GM23338 (cell line): ENCODE data around the gene FILIP1. TPM values are rescaled to one million over a fixed set of nuclear protein-coding genes. Genes with fewer than 3 reads are reported as not detected.

Experiments used
- ATAC-seq: fragments of 200-7000 bp; cut with Tn5 transposase; 3 replicates; pipeline ENCODE4 v1.9.1; 2020
- DNase-seq: peaks from one replicate; pipeline ENCODE4 v3.0.0-alpha.2; 2015; ENCODE audit warnings: low spot score
- H2AFZ ChIP-seq: fragments of 200-600 bp; sonication (generic); 2 replicates; pipeline ENCODE4 v1.8.0; 2016; ENCODE audit warnings: antibody characterized with exemption, mild to moderate bottlenecking, moderate library complexity
- H3F3A ChIP-seq: fragments of 200-600 bp; sonication (generic); replicated peaks from 2 replicates; pipeline ENCODE4 v1.8.0; 2017; ENCODE audit warnings: antibody characterized with exemption, mixed run types, low read depth
- H3K27ac ChIP-seq: fragments of 200-600 bp; sonication (generic); 2 replicates; pipeline ENCODE4 v1.6.1; 2016; ENCODE audit warnings: low read depth
- H3K27me3 ChIP-seq: fragments of 200-600 bp; sonication (generic); 2 replicates; pipeline ENCODE4 v1.8.0; 2016; ENCODE audit warnings: mild to moderate bottlenecking, mixed run types, moderate library complexity; ENCODE audit not compliant: insufficient read depth
- H3K36me3 ChIP-seq: fragments of 200-600 bp; sonication (generic); 2 replicates; pipeline ENCODE4 v1.8.0; 2016; ENCODE audit warnings: mild to moderate bottlenecking; ENCODE audit not compliant: insufficient read depth
- H3K4me1 ChIP-seq: fragments of 200-600 bp; sonication (generic); 2 replicates; pipeline ENCODE4 v1.8.0; 2016; ENCODE audit warnings: mild to moderate bottlenecking, moderate library complexity; ENCODE audit not compliant: insufficient read depth
- H3K4me2 ChIP-seq: fragments of 200-600 bp; sonication (generic); 2 replicates; pipeline ENCODE4 v1.7.1; 2017; ENCODE audit warnings: mixed run types
- H3K4me3 ChIP-seq: fragments of 200-600 bp; sonication (generic); 2 replicates; pipeline ENCODE4 v1.6.1; 2016; ENCODE audit warnings: mixed run types
- H3K79me2 ChIP-seq: fragments of 200-600 bp; sonication (generic); replicated peaks from 2 replicates; pipeline ENCODE4 v1.8.0; 2017; ENCODE audit warnings: mild to moderate bottlenecking; ENCODE audit not compliant: insufficient read depth
- H3K9me2 ChIP-seq: fragments of 200-600 bp; sonication (generic); 2 replicates; pipeline ENCODE4 v1.8.0; 2017; ENCODE audit not compliant: insufficient read depth
- H4K20me1 ChIP-seq: fragments of 200-600 bp; sonication (generic); replicated peaks from 2 replicates; pipeline ENCODE4 v1.8.0; 2017; ENCODE audit warnings: mild to moderate bottlenecking; ENCODE audit not compliant: insufficient read depth
- H3K27ac Mint-ChIP-seq: 2 replicates; pipeline ENCODE4 v1.8.0; 2020; ENCODE audit warnings: inconsistent platforms, mild to moderate bottlenecking, moderate library complexity, mixed read lengths
- H3K27me3 Mint-ChIP-seq: 3 replicates; pipeline ENCODE4 v1.8.0; 2022; ENCODE audit warnings: low read depth, mild to moderate bottlenecking, moderate library complexity, mixed read lengths, inconsistent platforms; ENCODE audit not compliant: insufficient read depth, poor library complexity
- H3K36me3 Mint-ChIP-seq: 3 replicates; pipeline ENCODE4 v1.8.0; 2021; ENCODE audit warnings: low read depth, mild to moderate bottlenecking, inconsistent platforms, moderate library complexity, mixed read lengths
- H3K4me1 Mint-ChIP-seq: 3 replicates; pipeline ENCODE4 v1.8.0; 2020; ENCODE audit warnings: mild to moderate bottlenecking, inconsistent platforms, mixed read lengths
- H3K4me3 Mint-ChIP-seq: 3 replicates; pipeline ENCODE4 v1.8.0; 2021; ENCODE audit warnings: moderate library complexity, mild to moderate bottlenecking, inconsistent platforms, mixed read lengths
- H3K9me3 Mint-ChIP-seq: 3 replicates; pipeline ENCODE4 v1.8.0; 2020; ENCODE audit warnings: moderate library complexity, mild to moderate bottlenecking, inconsistent platforms, mixed read lengths
- CREB1 ChIP-seq: fragments of 250-450 bp; sonication (Bioruptor Pico); IDR thresholded peaks from 2 replicates; pipeline ENCODE4 v1.5.0; 2020; ENCODE audit warnings: low read depth, mild to moderate bottlenecking, moderate library complexity
- EZH2 ChIP-seq: fragments of 200-600 bp; sonication (generic); IDR thresholded peaks from one replicate; pipeline ENCODE4 v1.8.0; 2017; ENCODE audit warnings: antibody characterized with exemption, mild to moderate bottlenecking, low read depth; ENCODE audit not compliant: unreplicated experiment
- EZH2phosphoT487 ChIP-seq: fragments of 200-600 bp; sonication (generic); IDR thresholded peaks from one replicate; pipeline ENCODE4 v1.8.1; 2018; ENCODE audit warnings: antibody characterized with exemption; ENCODE audit not compliant: unreplicated experiment
- JUNB ChIP-seq: IDR thresholded peaks from one replicate; pipeline ENCODE4 v1.6.1; 2016; ENCODE audit warnings: antibody characterized with exemption; ENCODE audit not compliant: unreplicated experiment
- NANOG ChIP-seq: IDR thresholded peaks from 2 replicates; pipeline ENCODE4 v1.6.1; 2016; ENCODE audit warnings: antibody characterized with exemption, borderline replicate concordance
- ZNF114 ChIP-seq: fragments of 250-450 bp; sonication (Bioruptor Pico); IDR thresholded peaks from 2 replicates; pipeline ENCODE4 v1.5.0; 2020; ENCODE audit warnings: mild to moderate bottlenecking, moderate library complexity
- ZNF331 ChIP-seq: fragments of 250-450 bp; sonication (Bioruptor Pico); IDR thresholded peaks from 2 replicates; pipeline ENCODE4 v1.5.0; 2020; ENCODE audit warnings: low read depth, mild to moderate bottlenecking, moderate library complexity
- polyA plus RNA-seq: library from polyadenylated mRNA; unstranded; fragments of >200 nt; fragmentation: Nextera tagmentation; extraction: Ambion mirVana; gene quantifications from 2 replicates; pipeline ENCODE4 v1.2.1, GENCODE V29; 2016
- total RNA-seq: library from RNA; depleted of rRNA; stranded (reverse); fragments of >200 nt; shearing (Covaris generic); gene quantifications from 2 replicates; pipeline ENCODE4 v1.2.3, GENCODE V29; 2014
- TF ChIP-seq, protein P1 (sequence below), 2 experiments: fragments of 200-600 bp in 1 of 2; sonication (generic) in 1 of 2; conservative IDR thresholded peaks; 2 replicates each; pipeline versions ENCODE4 v1.5.1 to v1.6.1; 2016 to 2017; ENCODE audit warnings: antibody characterized with exemption in 2 of 2, low read depth in 2 of 2, mild to moderate bottlenecking in 2 of 2, moderate library complexity in 1 of 2
- TF ChIP-seq, protein P2 (sequence below): IDR thresholded peaks from one replicate; pipeline ENCODE4 v1.6.1; 2018; ENCODE audit warnings: antibody characterized with exemption; ENCODE audit not compliant: unreplicated experiment

The FILIP1 gene
- total and polyA plus RNA-seq, 2 experiments from 2014 or later = 3.7 to 6.4 TPM

DNA sequence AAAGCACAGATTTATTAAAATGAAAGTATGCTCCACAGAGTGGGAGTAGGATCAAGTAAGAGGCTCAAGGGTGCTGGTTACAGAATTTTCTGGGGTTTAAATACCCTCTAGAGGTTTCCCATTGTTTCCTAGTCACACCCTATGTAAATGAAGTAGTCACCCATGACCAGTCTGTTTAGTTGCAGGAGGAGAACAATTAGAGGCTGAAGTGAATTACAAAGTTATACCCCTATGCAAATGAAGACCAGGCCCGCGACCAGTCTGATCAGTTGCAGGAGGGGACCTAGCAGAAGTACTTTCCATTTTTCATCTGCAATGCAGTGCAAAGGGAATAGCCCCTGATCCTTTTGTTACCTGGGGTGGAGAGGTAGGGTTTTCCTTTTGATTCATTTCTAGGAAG lies 11.8 kb upstream of the FILIP1 start (continued):
- TF ChIP-seq ZNF331 (CRISPR knock-in tag) = no peak
- TF ChIP-seq, protein P1, sequence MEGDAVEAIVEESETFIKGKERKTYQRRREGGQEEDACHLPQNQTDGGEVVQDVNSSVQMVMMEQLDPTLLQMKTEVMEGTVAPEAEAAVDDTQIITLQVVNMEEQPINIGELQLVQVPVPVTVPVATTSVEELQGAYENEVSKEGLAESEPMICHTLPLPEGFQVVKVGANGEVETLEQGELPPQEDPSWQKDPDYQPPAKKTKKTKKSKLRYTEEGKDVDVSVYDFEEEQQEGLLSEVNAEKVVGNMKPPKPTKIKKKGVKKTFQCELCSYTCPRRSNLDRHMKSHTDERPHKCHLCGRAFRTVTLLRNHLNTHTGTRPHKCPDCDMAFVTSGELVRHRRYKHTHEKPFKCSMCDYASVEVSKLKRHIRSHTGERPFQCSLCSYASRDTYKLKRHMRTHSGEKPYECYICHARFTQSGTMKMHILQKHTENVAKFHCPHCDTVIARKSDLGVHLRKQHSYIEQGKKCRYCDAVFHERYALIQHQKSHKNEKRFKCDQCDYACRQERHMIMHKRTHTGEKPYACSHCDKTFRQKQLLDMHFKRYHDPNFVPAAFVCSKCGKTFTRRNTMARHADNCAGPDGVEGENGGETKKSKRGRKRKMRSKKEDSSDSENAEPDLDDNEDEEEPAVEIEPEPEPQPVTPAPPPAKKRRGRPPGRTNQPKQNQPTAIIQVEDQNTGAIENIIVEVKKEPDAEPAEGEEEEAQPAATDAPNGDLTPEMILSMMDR (conservative IDR thresholded peaks at IDR 0.05; ENCODE audit: low read depth in 2 of 2) = no peak
- no peak for TF ChIP-seq CREB1
- no peak for TF ChIP-seq EZH2
- TF ChIP-seq, protein P2, sequence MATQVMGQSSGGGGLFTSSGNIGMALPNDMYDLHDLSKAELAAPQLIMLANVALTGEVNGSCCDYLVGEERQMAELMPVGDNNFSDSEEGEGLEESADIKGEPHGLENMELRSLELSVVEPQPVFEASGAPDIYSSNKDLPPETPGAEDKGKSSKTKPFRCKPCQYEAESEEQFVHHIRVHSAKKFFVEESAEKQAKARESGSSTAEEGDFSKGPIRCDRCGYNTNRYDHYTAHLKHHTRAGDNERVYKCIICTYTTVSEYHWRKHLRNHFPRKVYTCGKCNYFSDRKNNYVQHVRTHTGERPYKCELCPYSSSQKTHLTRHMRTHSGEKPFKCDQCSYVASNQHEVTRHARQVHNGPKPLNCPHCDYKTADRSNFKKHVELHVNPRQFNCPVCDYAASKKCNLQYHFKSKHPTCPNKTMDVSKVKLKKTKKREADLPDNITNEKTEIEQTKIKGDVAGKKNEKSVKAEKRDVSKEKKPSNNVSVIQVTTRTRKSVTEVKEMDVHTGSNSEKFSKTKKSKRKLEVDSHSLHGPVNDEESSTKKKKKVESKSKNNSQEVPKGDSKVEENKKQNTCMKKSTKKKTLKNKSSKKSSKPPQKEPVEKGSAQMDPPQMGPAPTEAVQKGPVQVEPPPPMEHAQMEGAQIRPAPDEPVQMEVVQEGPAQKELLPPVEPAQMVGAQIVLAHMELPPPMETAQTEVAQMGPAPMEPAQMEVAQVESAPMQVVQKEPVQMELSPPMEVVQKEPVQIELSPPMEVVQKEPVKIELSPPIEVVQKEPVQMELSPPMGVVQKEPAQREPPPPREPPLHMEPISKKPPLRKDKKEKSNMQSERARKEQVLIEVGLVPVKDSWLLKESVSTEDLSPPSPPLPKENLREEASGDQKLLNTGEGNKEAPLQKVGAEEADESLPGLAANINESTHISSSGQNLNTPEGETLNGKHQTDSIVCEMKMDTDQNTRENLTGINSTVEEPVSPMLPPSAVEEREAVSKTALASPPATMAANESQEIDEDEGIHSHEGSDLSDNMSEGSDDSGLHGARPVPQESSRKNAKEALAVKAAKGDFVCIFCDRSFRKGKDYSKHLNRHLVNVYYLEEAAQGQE = no peak
- no peak for TF ChIP-seq EZH2phosphoT487
- TF ChIP-seq NANOG = no peak

GRCh38 chr6:75504465-75505222 lies 11.0 kb upstream of the FILIP1 start:
- H3K79me2 ChIP-seq = no peaks in the 10 kb centered on the region
- Mint-ChIP-seq H3K4me1 (peaks cover 21% of the 10 kb centered on the region), H3K27me3 (peaks cover 7% of the 10 kb centered on the region), H3K4me3 (no peak overlapping the region), H3K36me3 (no peaks in the 10 kb centered on the region), H3K9me3 (no peaks in the 10 kb centered on the region), H3K27ac (peak overlapping the region; percentile 9; the same call in 1 of the 2 replicates)
- ATAC-seq (no peak), DNase-seq (no peak)
- H3K4me2 ChIP-seq = 0 out of 2 replicates have a peak overlapping the region, but pooled peaks have one; percentile 39
- H3K4me1 ChIP-seq = peaks cover 15% of the 10 kb centered on the region
- TF ChIP-seq ZNF114 = no peak
- TF ChIP-seq, protein P2 = no peak
- TF ChIP-seq EZH2 = no peak
- TF ChIP-seq CREB1 = no peak
- no peak for TF ChIP-seq EZH2phosphoT487
- TF ChIP-seq JUNB = no peak
- TF ChIP-seq ZNF331 (CRISPR knock-in tag) = no peak
- TF ChIP-seq, protein P1 (conservative IDR thresholded peaks at IDR 0.05; ENCODE audit: low read depth in 2 of 2) = peak; percentile 20 to 42; a peak in 2 of 4 replicates
- no peaks in the 10 kb centered on the region for H4K20me1 ChIP-seq
- no peaks in the 10 kb centered on the region for H3K36me3 ChIP-seq
- H3K4me3 ChIP-seq = no peak overlapping the region
- no peaks in the 10 kb centered on the region for H3F3A ChIP-seq
- peaks cover 4% of the 10 kb centered on the region; the same call in 1 of the 2 replicates for H3K9me2 ChIP-seq
- no peak overlapping the region for H3K27ac ChIP-seq
- H2AFZ ChIP-seq = no peak overlapping the region
- no peaks in the 10 kb centered on the region for H3K27me3 ChIP-seq
